SK-N-SH treated with all-trans-retinoic acid at 6 μM for 48 hours (cell line): Measurements from ENCODE around the gene PLEKHA1.

Experiments used
- ARNTL ChIP-seq: fragments of 450-650 bp; formaldehyde crosslinking; IDR thresholded peaks from 2 replicates; pipeline ENCODE4 v1.5.0; 2020; ENCODE audit warnings: low read depth, mild to moderate bottlenecking, moderate library complexity, borderline replicate concordance
- BACH2 ChIP-seq: fragments of 250-450 bp; sonication (Bioruptor Pico); IDR thresholded peaks from 2 replicates; pipeline ENCODE4 v1.9.0; 2021; ENCODE audit warnings: mild to moderate bottlenecking, borderline replicate concordance
- CSDC2 ChIP-seq: fragments of 250-450 bp; sonication (Bioruptor Pico); IDR thresholded peaks from 2 replicates; pipeline ENCODE4 v1.5.0; 2020; ENCODE audit warnings: mild to moderate bottlenecking, moderate library complexity
- PPARA ChIP-seq: fragments of 250-450 bp; sonication (Bioruptor Pico); IDR thresholded peaks from 2 replicates; pipeline ENCODE4 v1.5.0; 2020; ENCODE audit warnings: mild to moderate bottlenecking, borderline replicate concordance
- TOX ChIP-seq: fragments of 250-450 bp; sonication (Bioruptor Pico); IDR thresholded peaks from 2 replicates; pipeline ENCODE4 v1.8.0; 2021; ENCODE audit warnings: mild to moderate bottlenecking, moderate library complexity, borderline replicate concordance
- ZNF8 ChIP-seq: fragments of 450-650 bp; formaldehyde crosslinking; IDR thresholded peaks from 2 replicates; pipeline ENCODE4 v1.5.0; 2020; ENCODE audit warnings: mild to moderate bottlenecking, moderate library complexity
- TF ChIP-seq, protein P1 (sequence below): fragments of 250-450 bp; sonication (Bioruptor Pico); IDR thresholded peaks from 2 replicates; pipeline ENCODE4 v1.5.1; 2021; ENCODE audit warnings: mild to moderate bottlenecking, moderate library complexity
- TF ChIP-seq, protein P2 (sequence below): fragments of 250-450 bp; sonication (Bioruptor Pico); IDR thresholded peaks from 2 replicates; pipeline ENCODE4 v1.5.1; 2020; ENCODE audit warnings: low read depth, mild to moderate bottlenecking, moderate library complexity

DNA sequence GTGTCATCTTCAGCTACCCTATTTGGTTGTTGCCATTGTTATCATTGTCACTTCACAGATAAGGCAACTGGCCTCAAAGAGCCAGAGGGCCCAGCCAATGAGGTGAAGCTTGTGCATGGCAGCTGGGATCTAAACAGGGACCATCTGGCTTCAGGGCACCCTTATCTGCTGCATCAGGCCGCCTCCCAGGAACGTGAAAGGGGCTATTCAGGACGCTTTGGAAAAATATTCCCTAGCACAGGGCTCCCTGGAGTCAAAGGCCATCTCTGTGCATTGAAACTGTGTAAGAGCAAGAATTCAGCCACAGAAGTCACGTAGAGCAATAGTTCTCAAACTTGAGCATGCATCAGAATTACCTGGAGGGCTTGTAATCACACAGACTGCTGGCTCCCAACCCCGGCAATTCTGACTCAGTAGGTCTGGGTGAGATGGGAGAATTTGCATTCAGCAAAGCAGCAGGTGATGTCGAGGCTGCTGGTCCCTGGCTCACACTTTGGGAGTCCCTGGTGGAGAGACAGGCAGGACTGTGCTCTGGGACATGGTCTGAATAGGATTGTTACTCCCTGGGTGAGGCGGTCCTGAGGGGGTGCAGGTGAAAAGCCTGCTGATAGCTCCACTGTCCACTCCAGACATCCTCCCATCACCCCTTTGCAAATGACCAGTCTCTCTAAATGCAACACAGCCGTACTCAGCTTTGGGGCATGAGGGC lies 21.5 kb upstream of the PLEKHA1 start:
- TF ChIP-seq TOX (no peak), ARNTL (no peak), BACH2 (no peak), PPARA (no peak), ZNF8 (CRISPR knock-in tag) (no peak), CSDC2 (CRISPR knock-in tag) (no peak)
- TF ChIP-seq, protein P1, sequence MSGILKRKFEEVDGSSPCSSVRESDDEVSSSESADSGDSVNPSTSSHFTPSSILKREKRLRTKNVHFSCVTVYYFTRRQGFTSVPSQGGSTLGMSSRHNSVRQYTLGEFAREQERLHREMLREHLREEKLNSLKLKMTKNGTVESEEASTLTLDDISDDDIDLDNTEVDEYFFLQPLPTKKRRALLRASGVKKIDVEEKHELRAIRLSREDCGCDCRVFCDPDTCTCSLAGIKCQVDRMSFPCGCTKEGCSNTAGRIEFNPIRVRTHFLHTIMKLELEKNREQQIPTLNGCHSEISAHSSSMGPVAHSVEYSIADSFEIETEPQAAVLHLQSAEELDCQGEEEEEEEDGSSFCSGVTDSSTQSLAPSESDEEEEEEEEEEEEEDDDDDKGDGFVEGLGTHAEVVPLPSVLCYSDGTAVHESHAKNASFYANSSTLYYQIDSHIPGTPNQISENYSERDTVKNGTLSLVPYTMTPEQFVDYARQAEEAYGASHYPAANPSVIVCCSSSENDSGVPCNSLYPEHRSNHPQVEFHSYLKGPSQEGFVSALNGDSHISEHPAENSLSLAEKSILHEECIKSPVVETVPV (CRISPR knock-in tag): no peak
- TF ChIP-seq, protein P2, sequence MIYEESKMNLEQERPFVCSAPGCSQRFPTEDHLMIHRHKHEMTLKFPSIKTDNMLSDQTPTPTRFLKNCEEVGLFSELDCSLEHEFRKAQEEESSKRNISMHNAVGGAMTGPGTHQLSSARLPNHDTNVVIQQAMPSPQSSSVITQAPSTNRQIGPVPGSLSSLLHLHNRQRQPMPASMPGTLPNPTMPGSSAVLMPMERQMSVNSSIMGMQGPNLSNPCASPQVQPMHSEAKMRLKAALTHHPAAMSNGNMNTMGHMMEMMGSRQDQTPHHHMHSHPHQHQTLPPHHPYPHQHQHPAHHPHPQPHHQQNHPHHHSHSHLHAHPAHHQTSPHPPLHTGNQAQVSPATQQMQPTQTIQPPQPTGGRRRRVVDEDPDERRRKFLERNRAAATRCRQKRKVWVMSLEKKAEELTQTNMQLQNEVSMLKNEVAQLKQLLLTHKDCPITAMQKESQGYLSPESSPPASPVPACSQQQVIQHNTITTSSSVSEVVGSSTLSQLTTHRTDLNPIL: no peak
